Endodermal cell (in vitro differentiated cells): ENCODE data around the gene NPDC1. TPM values are rescaled to one million over a fixed set of nuclear protein-coding genes. Genes with fewer than 3 reads are reported as not detected.

ENCODE experiments used
- DNase-seq: peaks from one replicate; pipeline ENCODE4 v3.0.0-alpha.2; 2017
- H3K27ac ChIP-seq: 2 replicates; pipeline ENCODE4 v1.5.1; 2013; ENCODE audit warnings: mild to moderate bottlenecking, low read depth, low read length, moderate library complexity
- H3K27me3 ChIP-seq: 2 replicates; pipeline ENCODE4 v1.6.1; 2013; ENCODE audit warnings: mild to moderate bottlenecking, low read length, moderate library complexity; ENCODE audit not compliant: insufficient read depth, control insufficient read depth, poor library complexity, severe bottlenecking
- H3K36me3 ChIP-seq: 2 replicates; pipeline ENCODE4 v1.7.0; 2013; ENCODE audit warnings: mild to moderate bottlenecking, low read length, moderate library complexity; ENCODE audit not compliant: control insufficient read depth, insufficient read depth
- H3K4me1 ChIP-seq: one replicate; pipeline ENCODE4 v1.7.0; 2013; ENCODE audit warnings: low read length; ENCODE audit not compliant: control insufficient read depth, insufficient read depth
- H3K4me3 ChIP-seq: 2 replicates; pipeline ENCODE4 v1.5.1; 2013; ENCODE audit warnings: mild to moderate bottlenecking, low read length, moderate library complexity
- H3K9ac ChIP-seq: 2 replicates; pipeline ENCODE4 v1.6.1; 2013; ENCODE audit warnings: mild to moderate bottlenecking, low read length, moderate library complexity; ENCODE audit not compliant: poor library complexity, severe bottlenecking; ENCODE audit errors: extremely low read depth
- H3K9me3 ChIP-seq: 2 replicates; pipeline ENCODE4 v1.6.1; 2013; ENCODE audit warnings: mild to moderate bottlenecking, low read length, moderate library complexity; ENCODE audit not compliant: control insufficient read depth
- H3K27ac Mint-ChIP-seq: 2 replicates; pipeline ENCODE4 v1.8.0; 2020; ENCODE audit warnings: mixed read lengths
- H3K27me3 Mint-ChIP-seq: 2 replicates; pipeline ENCODE4 v1.8.0; 2021; ENCODE audit warnings: mild to moderate bottlenecking, mixed read lengths; ENCODE audit not compliant: insufficient read depth
- H3K36me3 Mint-ChIP-seq: 2 replicates; pipeline ENCODE4 v1.8.0; 2020; ENCODE audit warnings: low read depth, mixed read lengths
- H3K4me1 Mint-ChIP-seq: 2 replicates; pipeline ENCODE4 v1.8.0; 2020; ENCODE audit warnings: mixed read lengths
- H3K4me3 Mint-ChIP-seq: 2 replicates; pipeline ENCODE4 v1.8.0; 2020; ENCODE audit warnings: mild to moderate bottlenecking, moderate library complexity, mixed read lengths
- H3K9me3 Mint-ChIP-seq: 2 replicates; pipeline ENCODE4 v1.8.0; 2020; ENCODE audit warnings: mild to moderate bottlenecking, mixed read lengths
- CTCF ChIP-seq: fragments of 200-600 bp; sonication (generic); conservative IDR thresholded peaks from 2 replicates; pipeline ENCODE4 v1.5.0; 2021; ENCODE audit warnings: antibody characterized with exemption, mild to moderate bottlenecking
- WGBS, 2 experiments: methylation state at CpG; one replicate each; pipeline versions ENCODE4 v1.1.5 to v1.1.7; 2013; ENCODE audit warnings: missing lambda C conversion rate in 2 of 2, mixed read lengths in 1 of 2; ENCODE audit not compliant: insufficient coverage in 1 of 2, insufficient read length in 1 of 2; 5-methylcytosine and 5-hydroxymethylcytosine counted together
- total RNA-seq, 2 donors: library from RNA; stranded (reverse); fragmentation: NEBNext Ultra II Directional in 1 of 2; extraction: Animal tissue kit (Norgen Biotek cat#: 25700) in 1 of 2; gene quantifications; 2 replicates in 1 of 2; 3 replicates in 1 of 2; pipeline ENCODE4 v1.2.1, GENCODE V29; 2021

The NPDC1 gene
- total RNA-seq, 2 donors from 2014 or later, result 60.8 to 73.3 TPM

GRCh38 chr9:137050570-137050969 lies 4.6 kb upstream of the NPDC1 start:
- no peak overlapping the region for H3K27ac Mint-ChIP-seq
- Histone ChIP-seq H3K9ac (no peak overlapping the region), H3K4me1 (no peaks in the 10 kb centered on the region), H3K27ac (no peak overlapping the region), H3K36me3 (no peaks in the 10 kb centered on the region), H3K9me3 (no peaks in the 10 kb centered on the region), H3K4me3 (no peak overlapping the region), H3K27me3 (peaks cover 81% of the 10 kb centered on the region)
- peaks cover 67% of the 10 kb centered on the region for H3K27me3 Mint-ChIP-seq
- H3K4me1 Mint-ChIP-seq, result peaks cover 2% of the 10 kb centered on the region
- H3K36me3 Mint-ChIP-seq, result no peaks in the 10 kb centered on the region
- no peaks in the 10 kb centered on the region for H3K9me3 Mint-ChIP-seq
- H3K4me3 Mint-ChIP-seq, result no peak overlapping the region
- 71 to 80% methylated on average over 4 to 5 of the region's 5 CpGs for WGBS, 2 experiments
- TF ChIP-seq CTCF, result no peak
- DNase-seq, result no peak

- H3K27me3 ChIP-seq, result peaks cover 84% of the 10 kb centered on the region
- TF ChIP-seq CTCF, result peak; percentile 83
- no peak overlapping the region for H3K27ac ChIP-seq
- peaks cover 2% of the 10 kb centered on the region for H3K4me1 Mint-ChIP-seq
- no peaks in the 10 kb centered on the region for H3K9me3 Mint-ChIP-seq
- no peak overlapping the region for H3K4me3 ChIP-seq
- no peaks in the 10 kb centered on the region for H3K36me3 Mint-ChIP-seq
- peak; percentile 90 for DNase-seq
- WGBS, 2 experiments, result 50 to 51% methylated on average over 14 to 38 of the region's 38 CpGs
- peaks cover 3% of the 10 kb centered on the region for H3K4me1 ChIP-seq
- H3K9ac ChIP-seq, result no peak overlapping the region
- H3K27ac Mint-ChIP-seq, result no peak overlapping the region
- no peak overlapping the region for H3K4me3 Mint-ChIP-seq
- no peaks in the 10 kb centered on the region for H3K36me3 ChIP-seq
- H3K27me3 Mint-ChIP-seq, result peaks cover 72% of the 10 kb centered on the region
- H3K9me3 ChIP-seq, result no peaks in the 10 kb centered on the region
These were observed 3.8 kb upstream of the NPDC1 start for GRCh38 chr9:137049544-137050449.

- Histone ChIP-seq H3K36me3 (no peaks in the 10 kb centered on the region), H3K4me1 (peaks cover 6% of the 10 kb centered on the region), H3K27ac (no peak overlapping the region), H3K9ac (no peak overlapping the region), H3K9me3 (no peaks in the 10 kb centered on the region), H3K4me3 (no peak overlapping the region), H3K27me3 (peaks cover 83% of the 10 kb centered on the region)
- Mint-ChIP-seq H3K27me3 (peaks cover 73% of the 10 kb centered on the region), H3K36me3 (no peaks in the 10 kb centered on the region), H3K4me1 (no peaks in the 10 kb centered on the region), H3K9me3 (no peaks in the 10 kb centered on the region), H3K27ac (no peak overlapping the region), H3K4me3 (no peak overlapping the region)
- 60 to 66% methylated on average over 23 to 72 of the region's 72 CpGs for whole genome bisulfite sequencing, 2 experiments
- DNase-seq, result peak; percentile 80
- TF ChIP-seq CTCF, result no peak
These were observed 2.9 kb upstream of the NPDC1 start for GRCh38 chr9:137048655-137049543.
